ENCODE measurements around the gene LAMB2.

The LAMB2 gene

DNA sequence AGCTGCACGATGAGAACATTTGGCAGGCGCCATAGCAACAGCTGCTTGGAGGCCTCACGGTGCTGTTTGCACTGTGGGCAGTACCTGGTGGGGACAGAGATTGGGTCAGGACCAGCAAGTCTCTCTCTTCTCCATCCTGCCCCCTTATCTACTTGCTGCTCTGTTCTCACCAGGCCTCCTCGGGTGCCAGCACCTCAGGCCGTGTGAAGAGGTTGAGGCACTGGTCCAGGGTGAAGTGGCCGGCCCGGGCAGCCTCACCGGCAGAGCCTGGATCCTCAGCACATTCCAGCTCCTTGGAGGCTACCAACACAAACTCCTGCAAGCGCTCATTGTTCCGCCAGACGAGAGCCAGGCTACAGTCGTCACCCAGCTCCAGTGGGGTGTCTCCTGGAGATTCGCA lies 22.1 kb downstream of the LAMB2 start (continued):
- TF ChIP-seq, protein P1, sequence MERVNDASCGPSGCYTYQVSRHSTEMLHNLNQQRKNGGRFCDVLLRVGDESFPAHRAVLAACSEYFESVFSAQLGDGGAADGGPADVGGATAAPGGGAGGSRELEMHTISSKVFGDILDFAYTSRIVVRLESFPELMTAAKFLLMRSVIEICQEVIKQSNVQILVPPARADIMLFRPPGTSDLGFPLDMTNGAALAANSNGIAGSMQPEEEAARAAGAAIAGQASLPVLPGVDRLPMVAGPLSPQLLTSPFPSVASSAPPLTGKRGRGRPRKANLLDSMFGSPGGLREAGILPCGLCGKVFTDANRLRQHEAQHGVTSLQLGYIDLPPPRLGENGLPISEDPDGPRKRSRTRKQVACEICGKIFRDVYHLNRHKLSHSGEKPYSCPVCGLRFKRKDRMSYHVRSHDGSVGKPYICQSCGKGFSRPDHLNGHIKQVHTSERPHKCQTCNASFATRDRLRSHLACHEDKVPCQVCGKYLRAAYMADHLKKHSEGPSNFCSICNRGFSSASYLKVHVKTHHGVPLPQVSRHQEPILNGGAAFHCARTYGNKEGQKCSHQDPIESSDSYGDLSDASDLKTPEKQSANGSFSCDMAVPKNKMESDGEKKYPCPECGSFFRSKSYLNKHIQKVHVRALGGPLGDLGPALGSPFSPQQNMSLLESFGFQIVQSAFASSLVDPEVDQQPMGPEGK (CRISPR knock-in tag; IDR thresholded peaks at IDR 0.05; ENCODE audit: borderline replicate concordance) = no peak
- no peak for TF ChIP-seq ZNF8 (CRISPR knock-in tag; IDR thresholded peaks at IDR 0.05)
- TF ChIP-seq ZNF70 (CRISPR knock-in tag; IDR thresholded peaks at IDR 0.05) = no peak
- no peak for TF ChIP-seq ZFP30 (CRISPR knock-in tag; IDR thresholded peaks at IDR 0.05)
- TF ChIP-seq, protein P2, sequence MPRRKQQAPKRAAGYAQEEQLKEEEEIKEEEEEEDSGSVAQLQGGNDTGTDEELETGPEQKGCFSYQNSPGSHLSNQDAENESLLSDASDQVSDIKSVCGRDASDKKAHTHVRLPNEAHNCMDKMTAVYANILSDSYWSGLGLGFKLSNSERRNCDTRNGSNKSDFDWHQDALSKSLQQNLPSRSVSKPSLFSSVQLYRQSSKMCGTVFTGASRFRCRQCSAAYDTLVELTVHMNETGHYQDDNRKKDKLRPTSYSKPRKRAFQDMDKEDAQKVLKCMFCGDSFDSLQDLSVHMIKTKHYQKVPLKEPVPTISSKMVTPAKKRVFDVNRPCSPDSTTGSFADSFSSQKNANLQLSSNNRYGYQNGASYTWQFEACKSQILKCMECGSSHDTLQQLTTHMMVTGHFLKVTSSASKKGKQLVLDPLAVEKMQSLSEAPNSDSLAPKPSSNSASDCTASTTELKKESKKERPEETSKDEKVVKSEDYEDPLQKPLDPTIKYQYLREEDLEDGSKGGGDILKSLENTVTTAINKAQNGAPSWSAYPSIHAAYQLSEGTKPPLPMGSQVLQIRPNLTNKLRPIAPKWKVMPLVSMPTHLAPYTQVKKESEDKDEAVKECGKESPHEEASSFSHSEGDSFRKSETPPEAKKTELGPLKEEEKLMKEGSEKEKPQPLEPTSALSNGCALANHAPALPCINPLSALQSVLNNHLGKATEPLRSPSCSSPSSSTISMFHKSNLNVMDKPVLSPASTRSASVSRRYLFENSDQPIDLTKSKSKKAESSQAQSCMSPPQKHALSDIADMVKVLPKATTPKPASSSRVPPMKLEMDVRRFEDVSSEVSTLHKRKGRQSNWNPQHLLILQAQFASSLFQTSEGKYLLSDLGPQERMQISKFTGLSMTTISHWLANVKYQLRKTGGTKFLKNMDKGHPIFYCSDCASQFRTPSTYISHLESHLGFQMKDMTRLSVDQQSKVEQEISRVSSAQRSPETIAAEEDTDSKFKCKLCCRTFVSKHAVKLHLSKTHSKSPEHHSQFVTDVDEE (CRISPR knock-in tag; IDR thresholded peaks at IDR 0.05) = no peak
- TF ChIP-seq ZFP3 (CRISPR knock-in tag; IDR thresholded peaks at IDR 0.05) = no peak
- TF ChIP-seq GLIS3 (CRISPR knock-in tag; IDR thresholded peaks at IDR 0.05) = no peak
- TF ChIP-seq CSDC2 (CRISPR knock-in tag; IDR thresholded peaks at IDR 0.05) = no peak

DNA sequence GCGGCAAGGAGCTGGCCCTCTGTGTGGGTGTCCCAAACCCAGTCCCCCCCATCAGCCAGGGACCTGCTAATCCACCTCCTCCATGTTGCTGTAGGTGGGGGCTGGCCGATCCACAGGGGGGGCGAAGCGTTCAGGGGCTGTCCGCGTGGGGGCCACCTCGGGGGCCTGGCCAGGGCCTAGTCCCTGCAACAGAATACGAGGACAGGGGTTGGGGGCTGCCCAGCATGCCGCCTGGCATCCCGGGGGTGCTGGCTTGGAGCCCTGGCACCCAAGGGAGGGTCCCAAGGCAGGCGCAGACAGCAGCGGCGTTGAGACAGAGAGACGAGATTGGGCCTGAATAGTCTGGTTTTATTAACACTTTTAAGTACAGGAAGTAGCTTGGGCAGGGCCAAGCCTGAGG lies 24.5 kb downstream of the LAMB2 start:
- ATAC-seq = no peak
- TF ChIP-seq ESRRG (CRISPR knock-in tag; IDR thresholded peaks at IDR 0.05) (no peak), BACH2 (CRISPR knock-in tag; IDR thresholded peaks at IDR 0.05; ENCODE audit: borderline replicate concordance) (no peak), ZFP30 (CRISPR knock-in tag; IDR thresholded peaks at IDR 0.05) (no peak), GLIS3 (CRISPR knock-in tag; IDR thresholded peaks at IDR 0.05) (no peak), CSDC2 (CRISPR knock-in tag; IDR thresholded peaks at IDR 0.05) (no peak), ISL1 (CRISPR knock-in tag; IDR thresholded peaks at IDR 0.05) (no peak), ZNF565 (CRISPR knock-in tag; conservative IDR thresholded peaks at IDR 0.05; ENCODE audit: low read depth) (no peak), ZNF8 (CRISPR knock-in tag; IDR thresholded peaks at IDR 0.05) (no peak), TCF4 (CRISPR knock-in tag; IDR thresholded peaks at IDR 0.05; ENCODE audit: borderline replicate concordance) (no peak), TOX (CRISPR knock-in tag; IDR thresholded peaks at IDR 0.05; ENCODE audit: borderline replicate concordance) (no peak), RARB (CRISPR knock-in tag; IDR thresholded peaks at IDR 0.05) (no peak), ARNTL (CRISPR knock-in tag; IDR thresholded peaks at IDR 0.05; ENCODE audit: borderline replicate concordance, low read depth) (no peak)
- TF ChIP-seq, protein P3, sequence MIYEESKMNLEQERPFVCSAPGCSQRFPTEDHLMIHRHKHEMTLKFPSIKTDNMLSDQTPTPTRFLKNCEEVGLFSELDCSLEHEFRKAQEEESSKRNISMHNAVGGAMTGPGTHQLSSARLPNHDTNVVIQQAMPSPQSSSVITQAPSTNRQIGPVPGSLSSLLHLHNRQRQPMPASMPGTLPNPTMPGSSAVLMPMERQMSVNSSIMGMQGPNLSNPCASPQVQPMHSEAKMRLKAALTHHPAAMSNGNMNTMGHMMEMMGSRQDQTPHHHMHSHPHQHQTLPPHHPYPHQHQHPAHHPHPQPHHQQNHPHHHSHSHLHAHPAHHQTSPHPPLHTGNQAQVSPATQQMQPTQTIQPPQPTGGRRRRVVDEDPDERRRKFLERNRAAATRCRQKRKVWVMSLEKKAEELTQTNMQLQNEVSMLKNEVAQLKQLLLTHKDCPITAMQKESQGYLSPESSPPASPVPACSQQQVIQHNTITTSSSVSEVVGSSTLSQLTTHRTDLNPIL (CRISPR knock-in tag; IDR thresholded peaks at IDR 0.05; ENCODE audit: low read depth) = no peak
- TF ChIP-seq, protein P4, sequence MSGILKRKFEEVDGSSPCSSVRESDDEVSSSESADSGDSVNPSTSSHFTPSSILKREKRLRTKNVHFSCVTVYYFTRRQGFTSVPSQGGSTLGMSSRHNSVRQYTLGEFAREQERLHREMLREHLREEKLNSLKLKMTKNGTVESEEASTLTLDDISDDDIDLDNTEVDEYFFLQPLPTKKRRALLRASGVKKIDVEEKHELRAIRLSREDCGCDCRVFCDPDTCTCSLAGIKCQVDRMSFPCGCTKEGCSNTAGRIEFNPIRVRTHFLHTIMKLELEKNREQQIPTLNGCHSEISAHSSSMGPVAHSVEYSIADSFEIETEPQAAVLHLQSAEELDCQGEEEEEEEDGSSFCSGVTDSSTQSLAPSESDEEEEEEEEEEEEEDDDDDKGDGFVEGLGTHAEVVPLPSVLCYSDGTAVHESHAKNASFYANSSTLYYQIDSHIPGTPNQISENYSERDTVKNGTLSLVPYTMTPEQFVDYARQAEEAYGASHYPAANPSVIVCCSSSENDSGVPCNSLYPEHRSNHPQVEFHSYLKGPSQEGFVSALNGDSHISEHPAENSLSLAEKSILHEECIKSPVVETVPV (CRISPR knock-in tag; IDR thresholded peaks at IDR 0.05) = no peak
- TF ChIP-seq, protein P5, sequence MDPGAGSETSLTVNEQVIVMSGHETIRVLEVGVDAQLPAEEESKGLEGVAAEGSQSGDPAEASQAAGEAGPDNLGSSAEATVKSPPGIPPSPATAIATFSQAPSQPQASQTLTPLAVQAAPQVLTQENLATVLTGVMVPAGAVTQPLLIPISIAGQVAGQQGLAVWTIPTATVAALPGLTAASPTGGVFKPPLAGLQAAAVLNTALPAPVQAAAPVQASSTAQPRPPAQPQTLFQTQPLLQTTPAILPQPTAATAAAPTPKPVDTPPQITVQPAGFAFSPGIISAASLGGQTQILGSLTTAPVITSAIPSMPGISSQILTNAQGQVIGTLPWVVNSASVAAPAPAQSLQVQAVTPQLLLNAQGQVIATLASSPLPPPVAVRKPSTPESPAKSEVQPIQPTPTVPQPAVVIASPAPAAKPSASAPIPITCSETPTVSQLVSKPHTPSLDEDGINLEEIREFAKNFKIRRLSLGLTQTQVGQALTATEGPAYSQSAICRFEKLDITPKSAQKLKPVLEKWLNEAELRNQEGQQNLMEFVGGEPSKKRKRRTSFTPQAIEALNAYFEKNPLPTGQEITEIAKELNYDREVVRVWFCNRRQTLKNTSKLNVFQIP (CRISPR knock-in tag; IDR thresholded peaks at IDR 0.05; ENCODE audit: borderline replicate concordance, low read depth) = no peak

DNA sequence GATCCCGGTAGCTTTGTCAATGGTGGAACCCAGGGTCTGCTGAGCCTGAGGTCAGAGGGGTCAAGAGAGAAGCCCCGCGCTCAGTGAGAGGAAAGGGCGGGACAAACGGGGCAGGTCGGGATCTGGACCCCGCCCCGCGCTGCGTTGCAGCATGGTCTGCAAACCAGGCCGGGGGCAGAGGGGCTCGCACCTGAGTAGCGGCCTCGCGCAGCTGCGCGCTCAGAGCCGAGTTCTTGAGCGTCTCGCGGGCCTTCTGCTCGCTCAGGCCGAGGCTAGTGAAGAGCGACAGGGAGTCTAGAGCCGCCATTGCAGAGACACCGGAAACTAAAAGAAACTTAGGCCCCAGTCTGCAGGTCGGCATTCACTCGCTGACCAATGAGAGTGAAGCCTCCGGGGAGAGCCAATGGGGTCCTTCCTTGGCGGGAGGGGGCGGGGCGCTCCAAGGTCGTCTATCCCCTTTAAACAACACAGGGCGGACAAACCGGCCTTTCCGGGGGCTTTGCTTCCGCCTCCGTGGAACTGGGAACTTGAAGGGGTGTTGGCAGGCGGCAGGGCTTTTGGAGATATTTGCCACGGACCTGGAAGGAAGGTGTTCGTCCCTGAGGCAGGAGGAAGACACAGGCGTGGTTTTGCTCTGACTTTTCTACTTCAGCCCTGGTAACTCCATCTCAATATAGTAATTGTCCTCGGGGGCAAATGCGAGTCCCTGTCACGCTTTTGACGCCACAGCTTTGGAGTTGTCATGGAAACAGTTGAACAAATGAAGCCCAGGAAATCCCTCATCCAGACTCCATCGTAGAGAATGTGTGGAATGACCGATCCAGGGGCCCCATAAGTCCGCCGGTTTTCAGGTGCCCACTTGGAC lies 28.2 kb downstream of the LAMB2 start, which contains the start of gene QARS1:
Gene QARS1 (minus strand): TSS at position 331 of the 865 bp plus-strand sequence. CDS start 24 bp downstream, at position 307.
- peak; percentile 97 for ATAC-seq
- TF ChIP-seq TCF4 (CRISPR knock-in tag; IDR thresholded peaks at IDR 0.05; ENCODE audit: borderline replicate concordance) = no peak
- TF ChIP-seq, protein P4 (CRISPR knock-in tag; IDR thresholded peaks at IDR 0.05) = no peak
- TF ChIP-seq, protein P5 (CRISPR knock-in tag; IDR thresholded peaks at IDR 0.05; ENCODE audit: borderline replicate concordance, low read depth) = no peak
- no peak for TF ChIP-seq ZNF70 (CRISPR knock-in tag; IDR thresholded peaks at IDR 0.05)
- TF ChIP-seq ZNF565 (CRISPR knock-in tag; conservative IDR thresholded peaks at IDR 0.05; ENCODE audit: low read depth) = no peak
- TF ChIP-seq BACH2 (CRISPR knock-in tag; IDR thresholded peaks at IDR 0.05; ENCODE audit: borderline replicate concordance) = no peak
- TF ChIP-seq ARNTL (CRISPR knock-in tag; IDR thresholded peaks at IDR 0.05; ENCODE audit: borderline replicate concordance, low read depth) = no peak
- no peak for TF ChIP-seq SNAI2 (CRISPR knock-in tag; IDR thresholded peaks at IDR 0.05)
- TF ChIP-seq, protein P1 (CRISPR knock-in tag; IDR thresholded peaks at IDR 0.05; ENCODE audit: borderline replicate concordance) = no peak
- TF ChIP-seq RARB (CRISPR knock-in tag; IDR thresholded peaks at IDR 0.05) = no peak
